Measurements from ENCODE around the gene BYSL.

The BYSL gene, protein sequence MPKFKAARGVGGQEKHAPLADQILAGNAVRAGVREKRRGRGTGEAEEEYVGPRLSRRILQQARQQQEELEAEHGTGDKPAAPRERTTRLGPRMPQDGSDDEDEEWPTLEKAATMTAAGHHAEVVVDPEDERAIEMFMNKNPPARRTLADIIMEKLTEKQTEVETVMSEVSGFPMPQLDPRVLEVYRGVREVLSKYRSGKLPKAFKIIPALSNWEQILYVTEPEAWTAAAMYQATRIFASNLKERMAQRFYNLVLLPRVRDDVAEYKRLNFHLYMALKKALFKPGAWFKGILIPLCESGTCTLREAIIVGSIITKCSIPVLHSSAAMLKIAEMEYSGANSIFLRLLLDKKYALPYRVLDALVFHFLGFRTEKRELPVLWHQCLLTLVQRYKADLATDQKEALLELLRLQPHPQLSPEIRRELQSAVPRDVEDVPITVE

DNA sequence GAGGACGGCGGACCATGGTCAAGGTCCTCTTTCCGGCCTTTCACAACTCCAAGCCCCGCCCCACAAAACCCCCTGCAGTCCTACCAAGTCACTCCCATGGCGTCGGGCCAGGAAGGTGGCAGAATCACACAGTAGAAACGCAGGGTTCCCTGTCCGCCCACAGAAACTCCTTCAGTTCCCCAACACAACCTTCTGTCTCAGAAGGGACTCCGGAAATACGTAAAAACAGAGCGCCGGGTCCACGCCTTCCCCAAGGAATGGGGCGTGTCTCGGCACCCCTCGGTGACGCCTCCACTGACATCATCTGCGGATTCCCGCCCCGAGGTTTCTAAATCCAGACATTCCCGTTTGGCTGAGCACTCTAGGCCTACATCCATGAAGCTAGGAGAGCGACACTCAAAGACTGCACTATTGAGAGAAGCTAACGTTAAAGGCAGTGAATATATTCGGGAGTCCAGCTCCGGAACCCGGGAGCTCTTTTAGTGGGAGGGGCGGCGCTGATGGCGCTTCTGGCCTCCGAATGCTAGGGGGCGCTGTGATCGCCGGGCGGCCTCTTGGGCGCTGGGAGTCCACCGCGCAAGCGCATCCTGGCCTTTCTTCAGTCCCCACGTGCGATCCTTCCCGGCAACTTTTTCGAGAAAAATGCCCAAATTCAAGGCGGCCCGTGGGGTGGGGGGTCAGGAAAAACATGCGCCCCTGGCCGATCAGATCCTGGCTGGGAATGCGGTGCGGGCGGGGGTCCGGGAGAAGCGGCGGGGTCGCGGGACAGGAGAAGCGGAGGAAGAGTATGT is at the start of gene BYSL, which contains the start of gene MED20:
TSS of gene BYSL (plus strand) at position 579 of the 791 bp plus-strand sequence. CDS start at position 643, 64 bp downstream.
TSS of gene MED20 (minus strand) at position 219 of the 791 bp plus-strand sequence. CDS start at position 98, 121 bp downstream.
- peak; percentile 91 for DNase-seq (ENCODE audit: low spot score)

DNA sequence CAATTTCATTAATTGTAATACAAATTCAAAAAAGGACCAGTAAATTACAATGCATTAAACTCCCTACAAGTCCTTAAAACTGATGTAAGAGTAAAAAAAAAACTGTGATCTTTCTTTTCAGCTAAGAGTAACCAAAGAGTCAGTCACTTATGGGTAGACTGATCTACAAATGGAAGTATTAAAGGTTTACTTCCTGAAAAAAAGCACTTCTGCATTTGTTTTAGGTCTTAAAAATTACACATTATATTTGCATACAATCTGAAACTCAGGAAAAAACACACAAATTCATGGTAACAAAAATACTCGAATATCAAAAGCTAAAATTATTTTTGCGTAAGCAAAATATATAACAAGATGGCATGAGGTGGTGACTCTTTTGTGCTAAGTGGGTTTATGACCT is 49.6 kb upstream of the BYSL start:
- no peak for DNase-seq (ENCODE audit: low spot score)

DNA sequence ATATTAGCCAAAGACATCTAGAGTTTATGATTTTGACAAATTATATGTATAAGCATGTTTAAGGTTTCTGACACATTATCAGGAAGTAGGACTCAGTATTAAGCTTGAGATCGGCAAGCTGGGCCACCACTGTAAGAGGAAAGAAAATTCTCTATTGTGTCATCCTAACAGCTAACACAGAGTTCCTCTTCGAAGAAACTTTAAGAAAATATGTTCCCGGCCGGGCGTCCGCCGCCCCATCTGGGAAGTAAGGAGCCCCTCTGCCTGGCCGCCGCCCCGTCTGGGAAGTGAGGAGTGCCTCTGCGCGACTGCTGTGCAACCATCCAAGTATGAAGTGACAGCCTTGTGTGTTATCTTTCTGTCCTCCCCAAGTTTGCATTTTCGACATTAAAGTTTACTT is 49.2 kb upstream of the BYSL start:
- DNase-seq (ENCODE audit: low spot score): no peak

DNA sequence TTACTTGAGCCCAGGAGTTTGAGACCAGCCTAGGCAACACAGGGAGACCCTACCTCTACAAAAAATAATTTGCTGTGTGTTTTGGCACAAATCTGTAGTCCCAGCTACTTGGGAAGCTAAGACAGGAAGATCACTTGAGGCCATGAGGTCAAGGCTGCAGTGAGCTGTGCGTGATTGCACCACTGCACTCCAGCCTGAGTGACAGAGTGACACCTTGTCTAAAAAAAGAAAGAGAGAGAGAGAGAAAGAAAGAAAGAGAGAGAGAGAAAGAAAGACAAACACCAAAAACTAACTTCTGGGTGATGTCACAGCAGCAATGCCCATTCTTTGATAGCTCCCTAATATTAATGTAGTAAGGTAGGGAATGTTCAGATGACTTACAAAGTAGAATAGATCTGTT is 46.6 kb upstream of the BYSL start:
- DNase-seq (ENCODE audit: low spot score): no peak

DNA sequence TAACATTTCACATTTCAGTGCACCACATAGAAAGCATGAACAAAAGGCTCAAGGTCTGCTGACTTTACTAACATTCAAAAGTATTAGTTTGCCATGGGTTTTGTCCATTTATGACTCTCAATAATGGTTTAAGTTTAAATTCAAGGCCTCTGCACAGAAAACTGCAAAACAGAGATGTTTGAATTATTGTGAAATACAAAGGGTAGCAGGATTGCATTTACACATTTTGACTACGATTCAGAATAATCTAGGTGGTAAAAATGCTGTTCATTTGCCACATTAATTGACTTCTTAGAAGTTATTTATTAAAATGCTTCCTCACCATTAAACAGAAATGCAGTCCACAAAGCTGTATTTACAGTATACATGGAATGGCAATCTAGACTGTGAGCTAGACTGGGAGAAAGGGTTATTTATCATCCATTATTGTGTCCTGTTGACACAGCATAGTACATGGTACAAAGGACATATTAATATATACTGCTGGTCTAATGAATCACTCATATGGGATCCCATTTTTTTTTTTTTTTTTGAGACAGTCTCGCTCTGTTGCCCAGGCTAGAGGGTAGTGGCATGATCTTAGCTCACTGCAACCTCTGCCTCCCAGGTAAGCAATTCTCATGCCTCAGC is 44.1 kb upstream of the BYSL start:
- DNase-seq (ENCODE audit: low spot score): no peak

DNA sequence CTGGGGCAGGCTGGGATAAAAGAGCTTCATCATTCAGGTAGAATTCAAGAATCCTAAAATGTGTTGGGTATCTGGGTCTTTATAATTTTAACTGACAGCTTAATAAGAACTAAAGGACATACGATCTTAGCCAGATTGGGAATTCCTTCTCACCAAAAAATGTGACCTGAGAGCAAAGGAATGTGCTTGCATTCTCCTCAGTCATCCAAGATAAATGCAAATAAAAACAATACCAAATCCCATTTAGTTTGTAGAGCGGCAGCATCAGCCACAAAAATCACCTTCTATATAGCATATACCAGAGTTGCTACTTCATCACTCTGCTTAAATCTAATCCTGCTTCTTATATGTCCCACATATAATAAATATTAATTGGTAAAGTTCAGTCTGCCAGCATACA is 43.1 kb upstream of the BYSL start:
- DNase-seq (ENCODE audit: low spot score): peak; percentile 48

DNA sequence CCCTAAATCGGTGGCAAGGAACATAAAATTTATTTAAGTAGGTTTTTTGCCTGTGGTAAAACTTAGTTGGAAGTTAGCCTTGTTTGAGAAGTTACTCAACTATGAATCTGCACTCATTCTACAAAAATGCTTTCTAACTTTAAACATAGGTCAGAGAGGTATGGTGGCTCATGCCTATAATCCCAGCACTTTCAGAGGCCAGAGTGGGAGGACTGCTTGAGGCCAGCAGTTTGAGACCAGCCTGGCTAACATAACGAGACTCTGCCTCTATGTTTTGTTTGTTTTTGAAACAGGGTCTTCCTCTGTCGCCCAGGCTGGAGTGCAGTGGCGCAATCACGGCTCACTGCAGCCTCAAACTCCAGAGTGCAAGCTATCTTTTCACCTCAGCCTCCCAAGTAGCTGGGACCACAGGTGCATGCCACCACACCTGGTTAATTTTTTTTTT is 42.3 kb upstream of the BYSL start:
- peak; percentile 36 for DNase-seq (ENCODE audit: low spot score)

DNA sequence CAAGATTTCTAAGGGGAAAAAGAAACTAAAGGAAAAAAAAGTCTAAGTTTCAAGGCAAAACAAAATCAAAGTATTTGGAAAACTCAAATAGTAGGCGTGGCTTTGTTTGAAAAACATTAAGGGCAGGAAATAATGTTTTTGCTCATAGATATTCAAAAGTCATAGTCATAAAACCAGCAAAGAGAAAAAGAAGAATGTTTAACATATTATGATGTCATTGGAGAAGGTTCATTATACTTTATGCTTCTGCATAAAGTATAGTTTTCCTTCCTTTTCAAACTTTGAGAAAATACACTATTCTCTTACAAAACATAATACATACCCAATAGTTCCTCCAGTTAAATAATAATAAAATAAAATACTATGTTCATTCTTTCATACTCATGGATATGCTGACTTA is 39.8 kb upstream of the BYSL start:
- no peak for DNase-seq (ENCODE audit: low spot score)

DNA sequence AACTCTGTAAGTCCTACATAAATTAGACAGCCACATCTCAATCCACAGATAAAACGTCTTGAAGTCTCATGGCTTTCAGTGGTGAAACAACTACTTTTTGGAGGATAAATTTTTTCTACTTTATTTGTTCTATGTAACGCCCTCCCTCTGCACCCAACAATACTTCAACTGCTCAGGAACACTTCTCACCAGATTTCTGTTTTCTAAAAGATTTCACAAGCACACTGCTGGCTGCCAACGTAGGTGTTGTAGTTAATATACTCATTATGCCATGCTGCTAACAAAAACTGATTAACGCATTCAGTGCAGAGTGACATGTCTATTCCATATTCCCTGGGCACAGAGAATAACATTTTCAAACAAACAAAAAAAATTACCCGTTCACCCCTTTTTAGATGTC is 36.3 kb upstream of the BYSL start:
- no peak for DNase-seq (ENCODE audit: low spot score)

DNA sequence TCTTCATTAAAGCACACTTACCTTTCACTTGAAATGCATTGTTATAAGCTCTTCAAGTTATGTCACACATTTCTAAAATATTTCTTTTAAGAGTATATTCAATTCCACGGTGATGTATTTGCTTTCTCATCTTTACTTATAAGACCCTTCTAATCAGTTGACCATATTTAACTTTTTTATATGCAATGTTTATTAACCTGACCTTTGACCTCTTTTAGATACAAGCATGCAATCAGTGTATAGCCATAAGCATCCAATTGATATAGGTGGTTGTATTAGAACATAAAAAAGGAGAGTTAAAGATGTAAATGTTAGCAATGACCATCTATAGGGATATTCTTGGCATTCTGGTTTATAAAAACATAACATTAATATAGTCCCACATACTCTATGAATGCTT is 35.4 kb upstream of the BYSL start:
- no peak for DNase-seq (ENCODE audit: low spot score)

DNA sequence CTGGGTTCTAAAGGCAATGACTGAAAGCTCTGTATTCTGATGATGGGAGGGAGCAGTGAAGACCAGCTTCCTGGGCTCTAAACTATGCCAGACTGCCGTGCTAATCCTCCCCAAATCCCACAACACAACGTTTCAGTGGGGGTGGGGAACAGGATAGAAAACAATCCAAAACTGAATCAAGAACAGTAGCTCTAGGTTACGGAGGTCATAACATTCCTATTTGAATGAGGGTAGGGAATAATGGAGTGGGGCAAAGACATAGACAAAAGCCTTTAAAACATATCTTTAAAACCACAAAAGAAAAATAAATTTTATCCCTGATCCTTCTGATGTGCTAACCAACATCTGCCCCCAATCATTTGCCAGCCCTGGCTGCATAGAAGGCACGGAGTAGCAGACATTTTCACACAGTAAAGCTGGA is 34.0 kb upstream of the BYSL start:
- no peak for DNase-seq (ENCODE audit: low spot score)

DNA sequence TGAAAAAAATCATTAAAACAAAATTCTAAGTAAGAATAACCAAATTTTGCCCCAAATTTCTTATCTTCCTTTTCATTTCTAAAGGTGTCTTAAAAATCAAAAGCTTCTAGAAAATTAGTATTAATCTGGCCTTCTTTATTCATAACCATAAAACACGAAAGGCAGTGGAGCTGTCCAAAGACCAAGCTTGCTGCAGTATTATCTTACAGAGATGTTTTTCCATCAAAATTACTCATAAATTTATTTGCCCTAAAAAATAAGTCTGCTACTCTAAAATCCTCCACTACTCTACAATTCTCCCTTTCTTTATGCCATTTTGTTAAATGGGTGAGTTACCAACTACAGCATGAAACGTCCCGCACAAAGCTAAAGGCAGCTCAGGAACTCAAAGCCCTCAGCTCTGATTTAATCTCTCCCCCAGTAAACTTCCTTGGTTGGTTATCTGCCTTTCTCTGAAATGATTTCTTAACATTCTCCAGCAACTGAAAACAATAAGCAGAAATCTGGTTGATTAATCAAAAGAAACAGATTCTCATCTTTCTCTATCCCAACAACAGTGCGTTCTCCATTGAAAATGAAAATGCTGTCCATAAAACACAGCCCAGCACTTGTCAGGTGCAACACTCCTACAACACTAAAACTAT is 28.3 kb upstream of the BYSL start:
- DNase-seq (ENCODE audit: low spot score): no peak

DNA sequence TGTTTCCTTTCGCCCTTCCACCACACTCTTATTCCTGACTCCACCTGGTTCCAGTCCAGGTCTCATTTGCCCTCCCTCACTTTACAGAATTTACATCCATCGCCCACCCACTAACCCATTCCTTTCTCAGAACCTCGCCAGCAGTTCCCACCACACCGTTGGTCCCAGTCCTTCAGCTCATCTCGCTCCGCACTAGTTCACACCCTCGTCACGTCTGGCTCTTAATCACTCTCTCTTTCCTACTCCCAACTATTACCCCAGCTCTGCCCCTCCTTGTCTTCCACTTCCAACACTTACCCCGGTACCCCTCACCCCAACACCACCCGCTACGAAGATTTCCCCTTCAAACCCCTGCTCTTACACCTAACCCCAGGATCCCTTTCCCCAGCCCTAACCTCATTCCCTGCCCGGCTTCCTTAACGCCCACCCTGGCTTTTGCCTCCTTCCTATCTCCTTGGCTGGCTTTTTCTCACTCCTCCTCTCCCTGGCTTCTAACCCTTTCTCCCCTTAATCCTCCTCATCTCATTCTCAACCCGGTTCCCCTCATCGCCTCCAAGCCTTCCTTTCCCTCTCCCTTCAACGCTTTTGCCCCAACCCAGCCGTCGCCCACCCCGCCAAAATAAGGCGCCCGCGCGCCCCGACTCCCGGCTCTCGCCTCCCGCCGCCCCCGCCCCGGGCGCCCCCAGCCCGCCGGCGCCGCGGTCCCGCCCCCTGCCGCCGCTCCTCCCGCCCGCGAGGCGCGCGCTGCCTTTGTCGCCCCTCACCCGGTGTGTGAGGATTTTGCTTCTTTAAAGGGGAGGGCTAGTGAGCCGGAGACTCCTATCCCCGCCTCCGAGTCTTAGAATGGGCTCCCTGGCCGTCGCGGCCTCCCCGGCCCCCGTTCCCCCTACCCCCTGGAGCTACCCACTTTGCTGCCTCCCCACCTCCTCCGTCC is 26.7 kb upstream of the BYSL start:
- no peak for DNase-seq (ENCODE audit: low spot score)

DNA sequence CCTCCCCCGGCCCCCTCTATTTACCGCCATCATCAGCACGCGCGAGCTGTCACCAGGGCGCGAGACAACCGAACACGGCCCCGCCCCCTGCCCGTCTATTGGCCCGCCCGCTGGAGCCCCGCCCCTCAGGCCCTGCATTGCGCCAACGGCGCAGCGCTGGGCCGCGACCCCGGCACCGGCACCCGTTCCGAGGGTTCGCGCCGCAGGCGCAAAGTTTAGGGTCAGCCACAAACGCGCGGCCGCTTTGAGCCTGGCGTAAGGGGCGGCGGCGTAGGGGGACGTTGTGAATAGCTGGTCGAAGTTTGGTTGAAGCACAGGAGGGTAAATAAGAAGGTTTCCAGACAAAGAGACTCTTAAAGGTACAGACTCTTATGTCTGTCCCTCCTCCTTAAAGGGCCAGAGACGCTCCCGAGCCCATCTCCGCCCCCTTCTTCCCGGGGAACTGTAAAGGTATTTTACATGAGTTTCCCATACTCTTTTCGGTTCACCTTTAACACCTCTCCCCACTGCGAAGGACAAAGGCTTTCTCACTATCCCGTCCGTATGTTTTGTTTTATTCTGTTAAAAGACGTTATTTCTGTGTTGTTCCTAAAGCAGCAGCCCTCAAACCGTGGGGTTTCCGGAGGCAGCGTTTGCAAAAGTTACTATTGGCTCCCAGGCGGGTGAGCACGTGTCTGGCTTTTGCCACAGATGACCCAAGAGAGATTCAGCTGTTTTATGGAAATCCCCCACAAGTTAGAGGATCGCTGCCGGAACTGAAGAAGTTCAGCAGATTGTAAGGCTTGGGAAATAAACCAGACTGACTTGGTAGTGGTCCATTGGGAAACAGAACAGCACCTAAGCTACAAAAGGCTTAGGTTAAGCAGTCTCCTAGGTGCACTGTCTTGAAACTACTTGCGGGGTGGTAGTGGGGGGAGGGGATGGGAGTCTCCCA is 25.7 kb upstream of the BYSL start, which contains the start of gene USP49:
TSS of gene USP49 (minus strand) at position 76 of the 934 bp plus-strand sequence. CDS start 88,392 bp downstream, outside the sequence.
- DNase-seq (ENCODE audit: low spot score): peak; percentile 95

DNA sequence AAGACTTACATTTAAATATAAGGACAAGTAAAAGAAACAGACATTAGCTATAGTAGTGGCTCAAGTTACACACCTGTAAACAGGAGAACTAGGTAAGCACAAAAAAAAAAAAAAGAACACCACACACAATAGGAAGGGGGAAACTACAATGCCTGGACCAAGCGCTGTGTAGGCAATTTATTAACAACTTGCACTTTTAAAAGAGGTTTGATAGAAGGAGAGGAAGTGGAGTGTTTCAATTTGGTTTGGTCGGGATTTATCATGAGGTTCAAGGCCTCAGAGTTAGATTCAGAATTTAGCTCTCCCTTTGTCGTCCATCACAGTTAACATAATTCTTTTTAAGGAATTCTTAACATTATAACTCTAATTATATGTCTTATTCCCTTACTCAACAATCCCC is 25.0 kb upstream of the BYSL start:
- no peak for DNase-seq (ENCODE audit: low spot score)

DNA sequence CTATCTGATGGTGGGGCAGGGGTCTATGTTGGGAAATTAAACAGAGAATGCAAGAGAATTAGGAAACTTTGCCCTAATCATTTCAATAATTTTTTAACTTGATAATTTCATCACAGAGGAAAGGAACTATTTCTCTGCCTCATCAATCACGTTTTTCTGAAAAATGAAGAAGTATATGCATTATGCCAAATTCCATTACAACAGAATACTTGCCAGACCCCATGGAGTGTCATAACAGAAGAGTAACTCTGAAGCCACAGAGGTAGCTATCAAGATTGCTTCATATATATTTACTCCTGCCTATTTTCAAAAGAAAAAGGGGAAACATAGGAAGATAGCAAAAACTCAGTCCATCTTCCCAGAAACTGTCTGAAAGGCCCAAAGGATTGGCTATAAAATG is 20.4 kb upstream of the BYSL start:
- DNase-seq (ENCODE audit: low spot score): no peak

DNA sequence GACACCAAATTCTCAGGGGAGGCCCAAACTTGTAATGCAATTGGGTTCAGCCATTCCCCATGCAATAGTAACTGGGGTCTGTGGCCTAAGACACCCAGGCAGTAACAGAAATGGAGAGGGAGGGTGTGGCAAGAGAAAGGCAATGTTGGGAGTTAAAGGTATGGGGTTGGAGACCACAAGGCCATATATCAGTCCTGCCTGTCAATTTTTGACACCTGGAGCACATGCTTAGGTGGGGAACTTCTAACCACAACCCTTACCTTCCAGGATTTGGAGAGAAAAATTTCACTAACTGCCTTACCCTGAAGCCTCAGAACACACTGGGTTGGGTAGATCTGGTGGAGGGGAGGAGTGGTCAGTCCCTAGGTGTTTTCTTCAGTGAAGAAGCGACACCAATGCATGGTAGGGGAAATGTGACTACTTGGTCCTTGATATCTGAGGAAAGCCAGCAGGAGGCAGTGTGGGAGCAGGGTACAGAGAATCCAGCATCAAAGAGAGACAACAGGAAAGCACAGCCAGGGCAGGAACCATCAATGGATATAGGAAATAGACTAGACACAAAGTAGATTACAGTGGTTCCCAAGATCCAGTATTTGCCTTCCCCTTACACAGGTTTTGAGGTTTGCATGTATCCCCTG is 19.3 kb upstream of the BYSL start:
- DNase-seq (ENCODE audit: low spot score): peak; percentile 38

DNA sequence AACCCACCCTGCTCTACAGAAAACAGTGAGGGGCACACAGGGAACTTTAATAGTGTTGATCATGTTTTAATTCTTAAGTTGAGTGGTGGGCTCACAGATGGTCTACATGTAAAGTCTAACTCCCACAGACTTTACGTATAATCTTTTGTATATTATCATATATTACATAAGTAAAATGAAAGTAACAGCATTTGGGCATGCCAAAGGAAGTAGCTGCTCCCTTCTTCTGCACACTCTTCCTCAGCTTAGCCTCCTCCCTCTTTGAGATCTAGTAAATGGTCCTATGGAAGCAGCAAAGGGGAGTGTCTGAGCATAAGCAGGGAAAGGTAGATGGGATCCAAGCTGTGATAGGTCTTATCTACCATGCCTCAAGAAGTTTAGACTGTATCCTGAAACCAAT is 11.6 kb upstream of the BYSL start:
- no peak for DNase-seq (ENCODE audit: low spot score)

DNA sequence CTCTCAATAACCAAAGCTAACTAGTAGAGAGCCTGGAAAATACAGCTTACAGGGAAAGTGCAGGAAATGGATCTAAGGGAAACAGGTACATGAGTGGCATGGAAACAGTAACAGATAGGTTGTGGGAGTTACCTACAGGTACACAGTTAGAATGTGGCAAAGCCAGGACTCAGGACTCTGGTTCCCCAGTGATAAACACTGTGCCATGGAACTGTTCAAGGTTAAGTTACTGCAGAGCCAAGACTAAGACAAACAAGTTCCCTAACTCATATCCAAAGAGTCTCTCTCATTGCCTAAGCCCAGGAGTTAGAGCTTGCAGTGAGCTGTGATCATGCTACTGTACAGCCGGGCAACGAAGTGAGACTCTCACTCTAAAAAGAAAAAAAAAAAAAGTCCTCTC is 7.0 kb upstream of the BYSL start:
- DNase-seq (ENCODE audit: low spot score): no peak

Measured in AG08396 (cell line).